Activated T-cell treated with anti-CD3 and anti-CD28 coated beads, Interleukin-2, amount 50 U/mL, for 24 hours (primary cell): ENCODE measurements around the gene ARMC8.

Experiments
- DNase-seq: peaks from one replicate; pipeline ENCODE4 v3.0.0-alpha.2; 2020
- H3K27ac Mint-ChIP-seq: 2 replicates; pipeline ENCODE4 v1.8.0; 2020; ENCODE audit warnings: mild to moderate bottlenecking, mixed read lengths
- H3K27me3 Mint-ChIP-seq: 2 replicates; pipeline ENCODE4 v1.8.0; 2020; ENCODE audit warnings: mixed read lengths
- H3K36me3 Mint-ChIP-seq: 2 replicates; pipeline ENCODE4 v1.8.0; 2020; ENCODE audit warnings: low read depth, mixed read lengths
- H3K4me1 Mint-ChIP-seq: 2 replicates; pipeline ENCODE4 v1.8.0; 2020; ENCODE audit warnings: low read depth, mixed read lengths
- H3K4me3 Mint-ChIP-seq: 2 replicates; pipeline ENCODE4 v1.8.0; 2020; ENCODE audit warnings: mild to moderate bottlenecking, moderate library complexity, mixed read lengths
- H3K9me3 Mint-ChIP-seq: 2 replicates; pipeline ENCODE4 v1.8.0; 2020; ENCODE audit warnings: mixed read lengths

ARMC8 gene

DNA sequence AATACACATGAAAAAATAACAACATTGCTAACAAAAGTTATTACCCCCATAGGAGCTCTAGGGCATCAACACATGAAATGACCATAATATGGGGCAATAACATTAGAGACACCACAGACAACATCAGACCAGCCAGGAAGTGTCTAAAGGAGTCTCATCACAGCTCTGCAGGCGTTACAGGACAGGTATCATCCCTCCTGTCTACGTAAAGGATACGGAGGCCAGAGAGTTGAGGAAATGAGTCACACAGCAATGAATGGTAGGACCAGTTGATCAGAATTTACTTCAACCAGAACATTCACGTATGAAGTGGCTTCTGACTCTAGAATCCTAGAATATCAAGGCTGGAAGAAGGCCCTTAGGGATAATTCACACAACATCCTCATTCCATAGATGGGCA lies 140.7 kb downstream of the ARMC8 start:
- no peaks in the 10 kb centered on the region for H3K9me3 Mint-ChIP-seq
- no peak overlapping the region for H3K4me3 Mint-ChIP-seq
- H3K27ac Mint-ChIP-seq, result no peak overlapping the region
- H3K36me3 Mint-ChIP-seq, result no peaks in the 10 kb centered on the region
- no peaks in the 10 kb centered on the region for H3K27me3 Mint-ChIP-seq
- H3K4me1 Mint-ChIP-seq, result peaks cover 48% of the 10 kb centered on the region
- no peak for DNase-seq

DNA sequence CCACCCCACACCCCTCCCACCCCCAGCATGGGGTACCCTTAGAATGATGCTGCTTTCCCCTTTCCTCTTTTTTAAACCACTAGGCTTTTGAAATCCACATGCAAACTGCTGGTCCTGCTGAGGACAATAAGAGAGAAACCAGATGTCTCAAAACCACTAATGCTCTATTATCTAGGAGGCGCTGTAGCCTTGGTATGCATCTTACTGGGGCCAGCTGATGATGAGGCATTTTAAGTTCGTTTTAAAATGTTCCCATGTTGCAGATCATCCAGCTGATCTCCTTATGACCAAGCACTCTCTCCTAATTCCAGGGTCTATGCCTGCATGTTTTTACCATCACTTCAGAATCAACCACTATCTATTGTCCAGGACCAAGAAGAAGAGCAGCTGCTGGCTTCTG lies 141.2 kb downstream of the ARMC8 start:
- Mint-ChIP-seq H3K4me3 (peak overlapping the region; percentile 2), H3K27ac (no peak overlapping the region), H3K9me3 (no peaks in the 10 kb centered on the region), H3K27me3 (no peaks in the 10 kb centered on the region), H3K4me1 (peaks cover 47% of the 10 kb centered on the region), H3K36me3 (no peaks in the 10 kb centered on the region)
- DNase-seq, result no peak

DNA sequence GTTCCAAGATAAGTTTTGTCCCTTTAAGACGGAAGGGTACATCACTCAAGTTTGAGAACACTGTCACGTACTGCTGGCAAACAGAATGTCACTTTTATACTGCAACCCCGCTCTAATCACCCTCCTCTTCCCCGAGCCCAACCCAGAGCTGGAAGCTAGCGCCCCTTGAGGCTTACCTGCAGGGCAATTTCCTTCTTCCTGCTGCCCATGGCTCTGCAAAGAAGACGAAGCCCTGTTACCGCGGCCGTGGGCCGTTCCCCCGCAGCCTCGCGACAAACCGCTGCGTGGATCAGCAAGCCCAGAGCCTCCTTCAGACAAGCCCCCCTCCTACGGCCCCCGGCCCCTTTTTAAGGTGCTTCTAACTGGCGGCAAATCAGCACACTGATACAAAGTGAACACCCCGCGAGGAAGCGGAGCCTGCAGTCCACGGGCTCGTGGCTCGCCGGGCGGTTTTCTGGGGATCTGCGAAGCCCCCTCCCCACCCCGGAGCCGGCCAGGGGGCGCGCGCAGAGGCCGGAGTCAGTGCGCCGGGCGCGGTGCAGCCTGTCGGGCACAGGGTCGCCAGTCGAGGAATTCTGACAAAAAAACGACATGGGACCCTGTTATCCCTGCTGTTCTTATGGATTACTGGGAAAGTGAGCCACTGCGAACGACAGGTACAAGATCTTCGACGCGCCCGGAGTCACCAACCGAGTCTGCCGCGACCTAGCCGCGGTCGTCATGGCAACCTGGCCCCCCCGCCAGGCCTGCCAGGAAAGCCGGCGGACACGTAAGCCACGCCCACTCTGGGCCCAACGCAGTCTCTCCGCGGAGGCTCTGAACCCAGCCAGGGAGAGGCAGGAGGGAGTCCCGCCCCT lies 142.3 kb downstream of the ARMC8 start, which contains the start of gene NME9:
Gene NME9, minus strand, starts transcription at position 725 of the 857 bp plus-strand sequence. Its CDS starts 516 bp downstream, at position 209.
- Mint-ChIP-seq H3K9me3 (no peaks in the 10 kb centered on the region), H3K4me3 (peak within 1 kb of the TSS; percentile 85), H3K27ac (peak within 1 kb of the TSS; percentile 87), H3K4me1 (peaks cover 39% of the 10 kb centered on the region), H3K27me3 (no peaks in the 10 kb centered on the region), H3K36me3 (no peaks in the 10 kb centered on the region)
- DNase-seq, result peak; percentile 90

DNA sequence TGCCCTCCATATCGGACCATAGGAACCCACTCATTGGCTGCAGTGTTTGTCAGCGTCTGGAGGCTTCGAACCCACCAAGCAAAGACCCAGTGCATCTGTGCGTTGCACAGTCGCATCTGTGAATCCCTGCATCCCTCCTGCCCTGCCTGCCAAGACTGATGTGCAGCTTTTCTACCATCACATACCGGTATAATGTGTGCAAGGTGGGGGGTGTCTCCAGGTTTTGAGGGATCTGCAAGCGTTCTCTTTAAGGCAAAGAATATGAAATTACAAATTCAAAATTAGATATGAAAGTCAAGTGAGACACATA lies 142.8 kb downstream of the ARMC8 start:
- Mint-ChIP-seq H3K9me3 (no peaks in the 10 kb centered on the region), H3K36me3 (no peaks in the 10 kb centered on the region), H3K27me3 (no peaks in the 10 kb centered on the region), H3K4me3 (peak overlapping the region; percentile 85), H3K27ac (peak overlapping the region; percentile 87), H3K4me1 (peaks cover 34% of the 10 kb centered on the region)
- no peak for DNase-seq

DNA sequence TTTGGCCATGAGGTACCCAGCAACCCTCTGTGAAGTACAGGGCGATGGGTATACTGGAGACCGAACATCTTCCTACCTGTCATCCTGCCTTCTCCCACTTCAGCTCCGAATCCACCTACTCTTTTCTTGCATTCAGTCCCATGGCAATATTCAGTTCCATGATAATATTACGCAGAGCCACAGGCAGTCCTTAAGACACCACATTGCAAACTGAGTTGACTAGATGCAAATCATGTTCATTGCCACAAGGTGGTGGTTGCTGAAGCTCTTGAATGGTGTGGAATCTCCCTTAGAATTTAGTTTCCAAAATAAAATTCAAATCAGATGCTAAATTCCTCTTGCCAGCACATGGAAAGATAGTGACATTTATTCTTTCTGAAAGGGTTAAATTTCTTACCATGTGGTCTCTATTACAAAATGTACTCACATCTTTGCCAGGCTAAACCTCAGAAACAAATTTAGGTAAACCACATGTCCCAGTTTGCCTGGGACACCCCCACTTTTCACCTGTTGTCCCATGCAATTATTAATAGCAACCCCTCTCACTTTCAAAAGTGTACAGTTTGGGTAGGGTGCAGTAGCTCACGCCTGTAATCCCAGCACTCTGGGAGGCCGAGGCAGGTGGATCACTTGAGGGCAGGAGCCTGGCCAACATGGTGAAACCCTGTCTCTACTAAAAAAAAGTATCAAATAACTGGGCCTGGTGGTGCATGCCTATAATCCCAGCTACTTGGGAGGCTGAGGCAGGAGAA lies 144.2 kb downstream of the ARMC8 start:
- no peaks in the 10 kb centered on the region for H3K36me3 Mint-ChIP-seq
- no peaks in the 10 kb centered on the region for H3K9me3 Mint-ChIP-seq
- H3K27ac Mint-ChIP-seq, result no peak overlapping the region
- no peaks in the 10 kb centered on the region for H3K27me3 Mint-ChIP-seq
- DNase-seq, result no peak
- no peak overlapping the region for H3K4me3 Mint-ChIP-seq
- peaks cover 32% of the 10 kb centered on the region for H3K4me1 Mint-ChIP-seq

DNA sequence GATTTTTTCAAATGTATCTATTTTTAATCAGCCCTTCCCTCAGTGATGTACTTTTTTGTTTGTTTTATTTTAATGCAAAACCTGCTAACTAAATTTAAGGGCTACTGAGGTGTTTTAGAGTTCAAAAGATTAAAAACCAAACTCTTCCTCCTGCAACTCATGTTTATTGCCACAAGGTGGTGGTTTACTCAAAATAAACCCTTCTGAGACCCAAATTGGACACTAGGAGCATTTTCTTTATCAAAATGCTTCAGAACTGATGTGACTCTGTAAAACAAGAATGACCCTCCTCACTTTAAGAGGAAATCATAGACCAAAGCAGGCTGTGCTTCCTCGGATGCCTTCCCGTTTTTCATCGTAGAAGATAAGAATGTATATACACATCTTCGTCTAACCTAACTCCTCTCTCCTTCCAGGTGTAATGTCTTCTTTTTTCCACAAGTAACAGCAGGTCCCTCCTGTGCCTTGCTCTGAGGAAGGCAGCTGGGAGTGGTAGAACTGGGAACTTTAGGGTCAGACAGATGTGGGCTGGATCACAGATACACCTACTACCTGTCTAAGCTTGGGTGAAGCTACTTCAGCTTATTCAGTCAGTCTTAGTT lies 145.5 kb downstream of the ARMC8 start:
- no peaks in the 10 kb centered on the region for H3K27me3 Mint-ChIP-seq
- no peak for DNase-seq
- no peak overlapping the region for H3K27ac Mint-ChIP-seq
- no peaks in the 10 kb centered on the region for H3K9me3 Mint-ChIP-seq
- H3K36me3 Mint-ChIP-seq, result no peaks in the 10 kb centered on the region
- no peak overlapping the region for H3K4me3 Mint-ChIP-seq
- peaks cover 32% of the 10 kb centered on the region for H3K4me1 Mint-ChIP-seq

DNA sequence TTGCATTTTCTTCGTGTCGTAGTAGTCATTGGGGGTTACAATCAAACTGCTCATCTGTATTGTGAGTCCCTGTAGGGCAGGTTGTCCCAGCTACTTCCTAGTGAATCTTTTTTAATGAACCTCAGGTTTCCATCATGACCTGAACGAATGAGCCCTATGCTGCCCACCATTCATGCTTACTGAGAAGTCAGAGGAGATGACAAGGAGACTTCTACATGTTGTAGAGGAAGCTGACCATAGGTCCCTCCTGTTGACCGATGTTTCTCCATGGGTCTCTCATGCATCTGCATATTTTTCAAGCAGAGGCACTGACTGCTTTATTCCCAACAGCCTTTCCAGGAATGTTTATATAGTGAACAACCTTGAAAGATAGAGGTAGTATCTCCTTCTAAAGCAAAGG lies 147.5 kb downstream of the ARMC8 start:
- Mint-ChIP-seq H3K27ac (no peak overlapping the region), H3K9me3 (no peaks in the 10 kb centered on the region), H3K4me3 (no peak overlapping the region), H3K27me3 (no peaks in the 10 kb centered on the region), H3K36me3 (no peaks in the 10 kb centered on the region), H3K4me1 (peaks cover 14% of the 10 kb centered on the region)
- no peak for DNase-seq

DNA sequence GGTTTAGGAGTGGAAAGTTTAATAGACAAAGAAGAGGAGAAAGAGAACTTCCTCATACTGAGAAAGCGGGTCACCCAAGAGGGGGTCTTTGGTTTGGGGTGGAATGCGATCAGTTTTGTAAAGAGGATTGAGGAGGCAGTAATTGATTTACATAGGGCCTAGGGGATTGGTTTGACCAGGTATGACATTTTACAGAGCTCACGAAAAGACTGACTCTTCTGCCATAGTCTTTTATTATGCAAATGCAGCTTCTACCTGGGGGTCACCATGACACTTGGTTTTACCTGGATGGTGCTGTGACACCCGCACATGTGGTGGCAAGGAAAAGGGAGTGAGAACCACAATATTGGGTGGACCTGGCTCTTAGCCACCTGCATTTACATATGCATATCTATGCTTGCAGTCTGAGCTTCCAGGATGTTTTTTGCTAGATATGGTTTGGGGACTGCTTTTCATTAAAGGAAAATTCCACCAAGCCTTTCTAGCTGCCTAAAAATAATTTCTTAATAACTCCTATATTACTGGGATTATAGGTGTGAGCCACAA lies 149.4 kb downstream of the ARMC8 start:
- no peaks in the 10 kb centered on the region for H3K27me3 Mint-ChIP-seq

DNA sequence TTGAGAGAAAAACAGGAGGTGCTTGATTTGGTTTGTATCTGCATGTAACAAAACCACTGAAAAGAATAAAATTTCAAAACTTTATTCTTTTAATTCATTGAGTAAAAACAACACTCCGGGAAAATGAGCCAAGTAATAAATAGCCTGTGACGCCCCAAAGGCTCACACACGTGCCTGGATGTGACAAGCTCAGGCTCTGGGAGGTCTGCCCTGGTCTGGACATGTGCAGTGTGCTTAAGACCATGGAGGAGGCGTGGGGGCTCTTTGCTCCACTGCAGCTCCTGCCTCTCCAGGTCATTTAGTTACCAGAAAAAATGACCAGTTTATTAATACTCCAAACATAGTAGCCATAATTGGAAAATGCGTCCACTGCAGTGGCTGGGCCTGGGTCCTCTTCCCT lies 151.1 kb downstream of the ARMC8 start:
- Mint-ChIP-seq H3K9me3 (no peaks in the 10 kb centered on the region), H3K4me3 (no peak overlapping the region), H3K27me3 (no peaks in the 10 kb centered on the region), H3K27ac (no peak overlapping the region), H3K36me3 (no peaks in the 10 kb centered on the region), H3K4me1 (no peaks in the 10 kb centered on the region)
- DNase-seq, result no peak

More for the DNA sequence above, 149.4 kb downstream of the ARMC8 start:
- no peak overlapping the region for H3K4me3 Mint-ChIP-seq
- H3K27ac Mint-ChIP-seq, result no peak overlapping the region
- H3K4me1 Mint-ChIP-seq, result peaks cover 4% of the 10 kb centered on the region
- DNase-seq, result no peak
- no peaks in the 10 kb centered on the region for H3K9me3 Mint-ChIP-seq
- no peaks in the 10 kb centered on the region for H3K36me3 Mint-ChIP-seq

DNA sequence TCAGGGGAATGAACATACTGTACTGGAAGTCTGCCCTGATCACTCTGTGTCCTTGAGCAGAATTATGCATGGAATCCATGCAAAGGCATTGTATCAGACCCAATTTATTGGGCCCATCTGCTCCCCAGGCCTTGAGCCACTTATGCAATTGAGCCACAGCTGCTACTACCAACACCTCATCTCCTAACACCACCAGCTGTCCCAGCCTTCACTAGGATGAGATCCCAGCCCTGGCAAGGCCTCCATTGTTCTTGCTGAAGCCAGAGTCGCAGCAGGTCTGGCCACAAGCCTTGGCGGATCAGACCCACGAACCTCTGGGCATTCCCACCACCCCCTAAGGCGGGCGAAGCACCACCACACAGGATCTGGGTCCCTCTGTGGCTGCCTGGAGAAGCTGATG lies 151.7 kb downstream of the ARMC8 start:
- H3K27me3 Mint-ChIP-seq, result no peaks in the 10 kb centered on the region
- no peak for DNase-seq
- no peaks in the 10 kb centered on the region for H3K4me1 Mint-ChIP-seq
- no peaks in the 10 kb centered on the region for H3K9me3 Mint-ChIP-seq
- no peaks in the 10 kb centered on the region for H3K36me3 Mint-ChIP-seq
- no peak overlapping the region for H3K27ac Mint-ChIP-seq
- H3K4me3 Mint-ChIP-seq, result no peak overlapping the region

DNA sequence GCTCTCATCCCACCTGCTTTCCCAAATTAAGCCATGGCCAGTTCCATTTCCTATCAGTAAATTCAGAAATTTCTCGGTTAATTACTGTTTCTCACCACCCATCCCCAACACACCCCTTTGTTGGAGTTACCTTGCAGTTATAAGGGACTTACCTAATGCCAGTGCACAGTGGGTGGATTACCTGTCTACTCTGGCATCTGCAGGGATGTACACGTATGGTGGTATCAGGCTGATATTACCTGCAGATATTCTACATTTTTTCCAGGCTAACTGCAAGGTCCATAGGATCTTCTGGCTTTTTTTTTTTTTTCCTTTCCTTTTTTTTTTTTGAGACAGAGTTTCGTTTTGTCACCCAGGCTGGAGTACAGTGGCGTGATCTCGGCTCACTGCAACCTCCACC lies 153.4 kb downstream of the ARMC8 start:
- Mint-ChIP-seq H3K27me3 (peaks cover 5% of the 10 kb centered on the region), H3K4me1 (no peaks in the 10 kb centered on the region), H3K9me3 (no peaks in the 10 kb centered on the region), H3K27ac (no peak overlapping the region), H3K36me3 (no peaks in the 10 kb centered on the region), H3K4me3 (no peak overlapping the region)
- DNase-seq, result no peak

DNA sequence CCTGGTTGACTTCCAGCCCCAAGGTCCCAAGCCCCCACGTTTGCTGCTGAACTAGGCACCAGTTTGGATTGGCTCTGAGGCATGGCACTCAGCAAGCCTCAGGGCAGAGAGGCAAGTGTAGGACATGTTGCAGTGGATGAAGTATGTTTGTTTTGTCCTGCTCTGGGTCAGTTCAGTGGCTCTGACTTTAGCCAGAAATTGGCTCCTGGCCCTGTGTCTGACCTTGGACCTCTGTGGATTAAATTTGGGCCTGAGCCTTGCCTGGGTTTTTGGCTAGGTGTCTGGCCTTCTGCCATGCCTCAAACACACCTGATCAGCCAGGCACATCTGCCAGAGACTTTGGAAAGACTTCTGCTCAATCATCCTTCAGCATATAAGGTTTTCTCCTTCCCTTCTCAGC lies 157.7 kb downstream of the ARMC8 start:
- Mint-ChIP-seq H3K27me3 (peaks cover 40% of the 10 kb centered on the region), H3K9me3 (peaks cover 2% of the 10 kb centered on the region), H3K4me1 (peaks cover 6% of the 10 kb centered on the region), H3K4me3 (no peak overlapping the region), H3K27ac (no peak overlapping the region), H3K36me3 (peaks cover 1% of the 10 kb centered on the region)
- no peak for DNase-seq
